ENCODE measurements around the gene NIPBL.

The NIPBL gene

GRCh38 chr5:36885566-36886485, 9.3 kb downstream of the NIPBL start:
- H3K27ac ChIP-seq (ENCODE audit: insufficient read depth in 1 of 2, low read depth in 1 of 2, low read length in 2 of 2, poor library complexity in 1 of 2, severe bottlenecking in 2 of 2) = no peak overlapping the region
- no peaks in the 10 kb centered on the region for H3K9me3 ChIP-seq (ENCODE audit: control extremely low read depth in 1 of 5, control insufficient read depth in 4 of 5, insufficient read depth in 2 of 5, low read depth in 1 of 5, low read length in 4 of 5)
- WGBS (ENCODE audit: insufficient coverage) = 97% methylated on average over 17 of the region's 18 CpGs
- CTCF ChIA-PET = interaction anchor here (0.6 to 2.0 kb wide), 5 partner anchors 9 to 147 kb away, joined by 3 to 5 read pairs (median 3); partner anchors contain the start of gene NIPBL
- H3K4me1 ChIP-seq (ENCODE audit: control extremely low read depth in 1 of 4, control insufficient read depth in 4 of 4, insufficient read depth in 4 of 4, low read length in 3 of 4) = peaks cover 0 to 11% (median 4%) of the 10 kb centered on the region in 4 experiments
- no peak overlapping the region for H3K4me3 ChIP-seq (ENCODE audit: control insufficient read depth in 1 of 7, extremely low read depth in 1 of 7, insufficient read depth in 4 of 7, low read depth in 2 of 7, low read length in 6 of 7)
- peaks cover 4 to 12% (median 5%) of the 10 kb centered on the region in 4 experiments for H3K36me3 ChIP-seq (ENCODE audit: control insufficient read depth in 4 of 4, insufficient read depth in 4 of 4, low read length in 3 of 4)
- POLR2A ChIA-PET = no interaction called here
- H3K27me3 ChIP-seq (replicated peaks in 2 of 5; ENCODE audit: control insufficient read depth in 4 of 5, insufficient read depth in 5 of 5, low read length in 4 of 5) = no peaks in the 10 kb centered on the region
- no peak for DNase-seq

- H3K9me3 ChIP-seq (ENCODE audit: control extremely low read depth in 1 of 5, control insufficient read depth in 4 of 5, insufficient read depth in 2 of 5, low read depth in 1 of 5, low read length in 4 of 5) = no peaks in the 10 kb centered on the region
- no peaks in the 10 kb centered on the region for H3K27me3 ChIP-seq (replicated peaks in 2 of 5; ENCODE audit: control insufficient read depth in 4 of 5, insufficient read depth in 5 of 5, low read length in 4 of 5)
- no peak overlapping the region for H3K4me3 ChIP-seq (ENCODE audit: control insufficient read depth in 1 of 7, extremely low read depth in 1 of 7, insufficient read depth in 4 of 7, low read depth in 2 of 7, low read length in 6 of 7)
- H3K27ac ChIP-seq (ENCODE audit: insufficient read depth in 1 of 2, low read depth in 1 of 2, low read length in 2 of 2, poor library complexity in 1 of 2, severe bottlenecking in 2 of 2) = no peak overlapping the region
- DNase-seq = no peak
- ChIA-PET POLR2A (no interaction called here), CTCF (interaction anchor here (0.8 to 1.3 kb wide), 2 partner anchors 10 to 66 kb away, joined by 3 read pairs; partner anchors contain the start of gene NIPBL)
- peaks cover 4 to 19% (median 8%) of the 10 kb centered on the region in 4 experiments for H3K36me3 ChIP-seq (ENCODE audit: control insufficient read depth in 4 of 4, insufficient read depth in 4 of 4, low read length in 3 of 4)
- WGBS (ENCODE audit: insufficient coverage) = no CpG with 5 or more reads among the region's 3 CpGs
- H3K4me1 ChIP-seq (ENCODE audit: control extremely low read depth in 1 of 4, control insufficient read depth in 4 of 4, insufficient read depth in 4 of 4, low read length in 3 of 4) = peaks cover 0 to 8% (median 3%) of the 10 kb centered on the region in 4 experiments
These were observed 10.2 kb downstream of the NIPBL start for GRCh38 chr5:36886791-36887190.

GRCh38 chr5:36887532-36887931, 11.0 kb downstream of the NIPBL start:
- Histone ChIP-seq H3K27ac (ENCODE audit: insufficient read depth in 1 of 2, low read depth in 1 of 2, low read length in 2 of 2, poor library complexity in 1 of 2, severe bottlenecking in 2 of 2) (no peak overlapping the region), H3K9me3 (ENCODE audit: control extremely low read depth in 1 of 5, control insufficient read depth in 4 of 5, insufficient read depth in 2 of 5, low read depth in 1 of 5, low read length in 4 of 5) (no peaks in the 10 kb centered on the region), H3K27me3 (replicated peaks in 2 of 5; ENCODE audit: control insufficient read depth in 4 of 5, insufficient read depth in 5 of 5, low read length in 4 of 5) (no peaks in the 10 kb centered on the region), H3K4me1 (ENCODE audit: control extremely low read depth in 1 of 4, control insufficient read depth in 4 of 4, insufficient read depth in 4 of 4, low read length in 3 of 4) (peaks cover 0 to 5% (median 1%) of the 10 kb centered on the region in 4 experiments), H3K36me3 (ENCODE audit: control insufficient read depth in 4 of 4, insufficient read depth in 4 of 4, low read length in 3 of 4) (peaks cover 6 to 19% (median 8%) of the 10 kb centered on the region in 4 experiments), H3K4me3 (ENCODE audit: control insufficient read depth in 1 of 7, extremely low read depth in 1 of 7, insufficient read depth in 4 of 7, low read depth in 2 of 7, low read length in 6 of 7) (no peak overlapping the region)
- DNase-seq = no peak
- POLR2A ChIA-PET = no interaction called here
- CTCF ChIA-PET = no interaction called here

GRCh38 chr5:36888303-36888702, 11.7 kb downstream of the NIPBL start:
- Histone ChIP-seq H3K4me1 (ENCODE audit: control extremely low read depth in 1 of 4, control insufficient read depth in 4 of 4, insufficient read depth in 4 of 4, low read length in 3 of 4) (peaks cover 0 to 3% (median 1%) of the 10 kb centered on the region in 4 experiments), H3K27me3 (replicated peaks in 2 of 5; ENCODE audit: control insufficient read depth in 4 of 5, insufficient read depth in 5 of 5, low read length in 4 of 5) (no peaks in the 10 kb centered on the region), H3K36me3 (ENCODE audit: control insufficient read depth in 4 of 4, insufficient read depth in 4 of 4, low read length in 3 of 4) (peaks cover 6 to 19% (median 8%) of the 10 kb centered on the region in 4 experiments), H3K9me3 (ENCODE audit: control extremely low read depth in 1 of 5, control insufficient read depth in 4 of 5, insufficient read depth in 2 of 5, low read depth in 1 of 5, low read length in 4 of 5) (no peaks in the 10 kb centered on the region), H3K27ac (ENCODE audit: insufficient read depth in 1 of 2, low read depth in 1 of 2, low read length in 2 of 2, poor library complexity in 1 of 2, severe bottlenecking in 2 of 2) (no peak overlapping the region), H3K4me3 (ENCODE audit: control insufficient read depth in 1 of 7, extremely low read depth in 1 of 7, insufficient read depth in 4 of 7, low read depth in 2 of 7, low read length in 6 of 7) (no peak overlapping the region)
- ChIA-PET CTCF (no interaction called here), POLR2A (no interaction called here)
- no peak for DNase-seq

- peaks cover 0 to 3% (median 0%) of the 10 kb centered on the region in 4 experiments for H3K4me1 ChIP-seq (ENCODE audit: control extremely low read depth in 1 of 4, control insufficient read depth in 4 of 4, insufficient read depth in 4 of 4, low read length in 3 of 4)
- no peak for DNase-seq
- no peaks in the 10 kb centered on the region for H3K27me3 ChIP-seq (replicated peaks in 2 of 5; ENCODE audit: control insufficient read depth in 4 of 5, insufficient read depth in 5 of 5, low read length in 4 of 5)
- no peaks in the 10 kb centered on the region for H3K9me3 ChIP-seq (ENCODE audit: control extremely low read depth in 1 of 5, control insufficient read depth in 4 of 5, insufficient read depth in 2 of 5, low read depth in 1 of 5, low read length in 4 of 5)
- no peak overlapping the region for H3K4me3 ChIP-seq (ENCODE audit: control insufficient read depth in 1 of 7, extremely low read depth in 1 of 7, insufficient read depth in 4 of 7, low read depth in 2 of 7, low read length in 6 of 7)
- no CpG with 5 or more reads among the region's 1 CpG for WGBS (ENCODE audit: insufficient coverage)
- POLR2A ChIA-PET = no interaction called here
- H3K36me3 ChIP-seq (ENCODE audit: control insufficient read depth in 4 of 4, insufficient read depth in 4 of 4, low read length in 3 of 4) = peaks cover 6 to 19% (median 8%) of the 10 kb centered on the region in 4 experiments
- H3K27ac ChIP-seq (ENCODE audit: insufficient read depth in 1 of 2, low read depth in 1 of 2, low read length in 2 of 2, poor library complexity in 1 of 2, severe bottlenecking in 2 of 2) = no peak overlapping the region
- CTCF ChIA-PET = no interaction called here
These were observed 12.7 kb downstream of the NIPBL start for GRCh38 chr5:36889264-36889663.

GRCh38 chr5:36891266-36891665, 14.7 kb downstream of the NIPBL start:
- Histone ChIP-seq H3K4me3 (ENCODE audit: control insufficient read depth in 1 of 7, extremely low read depth in 1 of 7, insufficient read depth in 4 of 7, low read depth in 2 of 7, low read length in 6 of 7) (no peak overlapping the region), H3K36me3 (ENCODE audit: control insufficient read depth in 4 of 4, insufficient read depth in 4 of 4, low read length in 3 of 4) (peaks cover 2 to 11% (median 5%) of the 10 kb centered on the region in 4 experiments), H3K27me3 (replicated peaks in 2 of 5; ENCODE audit: control insufficient read depth in 4 of 5, insufficient read depth in 5 of 5, low read length in 4 of 5) (no peaks in the 10 kb centered on the region), H3K27ac (ENCODE audit: insufficient read depth in 1 of 2, low read depth in 1 of 2, low read length in 2 of 2, poor library complexity in 1 of 2, severe bottlenecking in 2 of 2) (no peak overlapping the region), H3K9me3 (ENCODE audit: control extremely low read depth in 1 of 5, control insufficient read depth in 4 of 5, insufficient read depth in 2 of 5, low read depth in 1 of 5, low read length in 4 of 5) (peaks cover 0 to 7% (median 0%) of the 10 kb centered on the region in 5 experiments), H3K4me1 (ENCODE audit: control extremely low read depth in 1 of 4, control insufficient read depth in 4 of 4, insufficient read depth in 4 of 4, low read length in 3 of 4) (peaks cover 0 to 3% (median 0%) of the 10 kb centered on the region in 4 experiments)
- POLR2A ChIA-PET = no interaction called here
- DNase-seq = no peak
- CTCF ChIA-PET = interaction anchor here (1.2 kb wide), 1 partner anchor 22 kb away, joined by 3 read pairs; no protein-coding TSS in a partner anchor
- 100% methylated on average over 1 of the region's 1 CpG for WGBS (ENCODE audit: insufficient coverage)

Measured in common myeloid progenitor, CD34-positive (primary cell).